ENCODE measurements around the gene CBLC.

- no peak for TF ChIP-seq CTCF (IDR thresholded peaks at IDR 0.05)
- TF ChIP-seq POLR2AphosphoS5 (IDR thresholded peaks at IDR 0.05; ENCODE audit: low read depth, low read length): no peak
Observed at GRCh38 chr19:44808463-44809371, 31.0 kb downstream of the CBLC start, which contains the start of gene BCAM.
